ENCODE results near the gene ERGIC1.

DNA sequence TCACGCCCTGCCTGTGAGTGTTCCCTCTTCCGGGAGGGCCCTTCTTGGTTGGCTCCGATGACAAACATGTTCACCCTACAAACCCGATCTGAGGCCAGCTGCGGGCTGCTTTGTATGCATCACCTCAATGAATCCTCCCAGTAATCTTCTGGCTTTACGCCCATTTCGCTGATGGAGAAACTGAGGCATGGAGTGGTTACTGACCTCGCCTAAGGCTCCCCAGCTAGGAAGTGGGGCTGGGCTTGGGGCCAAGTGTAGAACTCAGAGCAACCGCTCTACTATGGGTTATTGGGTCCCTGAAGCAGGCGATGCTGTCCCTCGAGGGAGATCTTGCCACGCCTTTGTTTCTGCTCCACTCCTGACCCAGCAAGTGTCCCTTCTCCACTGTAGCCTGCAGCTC lies 86.9 kb downstream of the ERGIC1 start:
- TF ChIP-seq POLR2AphosphoS5 (IDR thresholded peaks at IDR 0.05) (no peak), EP300 (IDR thresholded peaks at IDR 0.05) (no peak)

Data from stomach (tissue), 4 donors.